Body of pancreas (tissue), 4 donors: Measurements from ENCODE around the gene CRAT. TPM values are rescaled to one million over a fixed set of nuclear protein-coding genes. Genes with fewer than 3 reads are reported as not detected.

ENCODE experiments used
- ATAC-seq: fragments of 150-250 bp; one replicate; pipeline ENCODE4 v1.9.1; 2016
- DNase-seq, 4 donors: peaks; one replicate each; pipeline ENCODE4 v3.0.0-alpha.2; 2019
- H3K27ac ChIP-seq, 4 donors: fragments of 200-600 bp; sonication (generic); 1 replicate in 3 of 4; 2 replicates in 1 of 4; pipeline versions ENCODE4 v1.5.1 to v1.6.1; 2016 to 2019; ENCODE audit warnings: mild to moderate bottlenecking in 1 of 4, mixed read lengths in 1 of 4, moderate library complexity in 1 of 4
- H3K27me3 ChIP-seq, 2 donors: fragments of 200-600 bp; sonication (generic); one replicate each; pipeline ENCODE4 v1.6.0; 2016; ENCODE audit warnings: mild to moderate bottlenecking in 1 of 2
- H3K36me3 ChIP-seq, 2 donors: fragments of 200-600 bp; sonication (generic); replicated peaks in 1 of 2; 2 replicates each; pipeline ENCODE4 v1.5.1; 2016; ENCODE audit warnings: low read depth in 2 of 2; ENCODE audit not compliant: insufficient read depth in 1 of 2
- H3K4me1 ChIP-seq: fragments of 200-600 bp; sonication (generic); one replicate; pipeline ENCODE4 v1.6.0; 2016
- H3K4me3 ChIP-seq, 2 donors: fragments of 200-600 bp; sonication (generic); 1 replicate in 1 of 2; 2 replicates in 1 of 2; pipeline ENCODE4 v1.5.1; 2016 to 2019
- H3K9me3 ChIP-seq, 3 donors: fragments of 200-600 bp; sonication (generic); 1 replicate in 2 of 3; 2 replicates in 1 of 3; pipeline ENCODE4 v1.5.1; 2016
- CTCF ChIP-seq, 7 experiments: fragments of 450-650 bp in 4 of 7; fragments of 200-600 bp in 3 of 7; sonication (generic) in 3 of 7; IDR thresholded peaks; one replicate each; pipeline ENCODE4 v1.5.1; 2016 to 2019; ENCODE audit warnings: antibody characterized with exemption in 7 of 7
- POLR2A ChIP-seq, 3 donors: fragments of 450-650 bp; IDR thresholded peaks; one replicate each; pipeline ENCODE4 v1.6.1; 2016; ENCODE audit warnings: antibody characterized with exemption in 3 of 3, mild to moderate bottlenecking in 2 of 3
- WGBS, 2 donors: methylation state at CpG; one replicate each; pipeline ENCODE4 v1.1.5; 2017; 5-methylcytosine and 5-hydroxymethylcytosine counted together
- intact Hi-C: fragments of 100-400 bp; cut with DNase I; formaldehyde crosslinking; loops from one replicate; pipeline ENCODE4 v1.15.1; 2023
- total RNA-seq, 2 donors: library from RNA; depleted of rRNA; stranded (reverse); fragments of >200 nt; gene quantifications; one replicate each; pipeline ENCODE4 v1.1.0, GENCODE V29; 2016

CRAT gene
- total RNA-seq, 2 donors from 2014 or later = 84.8 to 112 TPM

- ATAC-seq (no peak), DNase-seq (no peak)
- Histone ChIP-seq H3K4me1 (peaks cover 33% of the 10 kb centered on the region), H3K4me3 (no peak overlapping the region), H3K27ac (peak overlapping the region; percentile 55 to 77 (median 66)), H3K9me3 (no peaks in the 10 kb centered on the region), H3K36me3 (peaks cover 0 to 2% of the 10 kb centered on the region in 2 donors), H3K27me3 (no peaks in the 10 kb centered on the region)
- intact Hi-C loops = no loop called here
- WGBS, 2 donors = 95% methylated on average over 12 of the region's 12 CpGs; no CpG with 5 or more reads in 1 of the 2 donors
- TF ChIP-seq POLR2A (IDR thresholded peaks at IDR 0.05) = no peak
- no peak for TF ChIP-seq CTCF (IDR thresholded peaks at IDR 0.05)
Observed at GRCh38 chr9:129095908-129096307, 14.7 kb downstream of the CRAT start.

GRCh38 chr9:129095170-129095667 is 15.4 kb downstream of the CRAT start:
- DNase-seq (no peak), ATAC-seq (no peak)
- TF ChIP-seq POLR2A (IDR thresholded peaks at IDR 0.05) (no peak), CTCF (IDR thresholded peaks at IDR 0.05) (no peak)
- Histone ChIP-seq H3K9me3 (no peaks in the 10 kb centered on the region), H3K27ac (peak overlapping the region; percentile 55 to 77 (median 66)), H3K4me1 (peaks cover 36% of the 10 kb centered on the region), H3K4me3 (no peak overlapping the region), H3K27me3 (no peaks in the 10 kb centered on the region), H3K36me3 (peaks cover 0 to 2% of the 10 kb centered on the region in 2 donors)
- WGBS, 2 donors = 82 to 89% methylated on average over 9 to 21 of the region's 21 CpGs
- intact Hi-C loops = no loop called here

DNA sequence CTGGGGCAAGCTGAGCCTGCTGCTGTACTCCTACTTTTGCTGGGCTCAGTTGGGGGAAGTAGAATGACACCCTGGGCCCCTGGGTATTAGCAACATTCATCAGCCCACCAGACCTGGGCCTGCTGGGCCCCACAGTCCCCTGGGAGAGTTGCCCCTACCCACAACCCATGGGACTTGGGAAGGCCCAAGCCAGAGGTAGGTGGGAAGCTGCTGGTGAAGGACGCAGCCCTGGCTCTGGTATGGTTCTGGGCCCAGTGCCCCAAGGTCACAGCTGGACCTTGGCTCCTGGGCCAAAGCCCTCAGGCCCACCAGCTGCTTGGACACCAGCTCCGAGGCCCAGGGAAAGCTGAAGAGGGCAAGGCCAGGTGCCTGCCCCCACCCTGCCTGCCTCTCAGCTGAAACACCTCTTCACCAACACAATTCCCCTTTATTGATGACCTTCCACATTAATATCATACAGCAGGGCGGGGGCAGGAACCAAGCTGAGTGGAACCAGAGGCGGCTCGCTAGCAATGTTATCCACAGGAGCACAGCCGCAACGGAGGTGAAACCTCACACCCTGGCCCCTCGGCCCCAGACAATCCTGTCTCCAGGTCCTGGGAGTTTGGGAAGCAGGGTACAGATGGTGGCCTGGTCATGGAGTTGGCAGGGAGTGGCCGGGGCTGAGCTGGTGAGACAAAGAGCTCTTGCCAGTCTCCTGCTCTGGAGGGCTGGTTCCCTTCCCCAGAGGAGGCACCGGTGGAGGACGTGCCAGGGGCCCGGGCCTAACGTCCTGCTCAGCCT is 16.0 kb downstream of the CRAT start:
- peak overlapping the region; percentile 55 to 77 (median 66) for H3K27ac ChIP-seq
- intact Hi-C loops = no loop called here
- 37 to 43% methylated on average over 12 to 13 of the region's 13 CpGs for WGBS, 2 donors
- H3K4me1 ChIP-seq = peaks cover 37% of the 10 kb centered on the region
- H3K27me3 ChIP-seq = no peaks in the 10 kb centered on the region
- peaks cover 0 to 2% of the 10 kb centered on the region in 2 donors for H3K36me3 ChIP-seq
- DNase-seq = peak; percentile 68 to 83 (median 79)
- TF ChIP-seq POLR2A (IDR thresholded peaks at IDR 0.05) = no peak
- no peak overlapping the region for H3K4me3 ChIP-seq
- ATAC-seq = peak; percentile 76
- no peaks in the 10 kb centered on the region for H3K9me3 ChIP-seq

DNA sequence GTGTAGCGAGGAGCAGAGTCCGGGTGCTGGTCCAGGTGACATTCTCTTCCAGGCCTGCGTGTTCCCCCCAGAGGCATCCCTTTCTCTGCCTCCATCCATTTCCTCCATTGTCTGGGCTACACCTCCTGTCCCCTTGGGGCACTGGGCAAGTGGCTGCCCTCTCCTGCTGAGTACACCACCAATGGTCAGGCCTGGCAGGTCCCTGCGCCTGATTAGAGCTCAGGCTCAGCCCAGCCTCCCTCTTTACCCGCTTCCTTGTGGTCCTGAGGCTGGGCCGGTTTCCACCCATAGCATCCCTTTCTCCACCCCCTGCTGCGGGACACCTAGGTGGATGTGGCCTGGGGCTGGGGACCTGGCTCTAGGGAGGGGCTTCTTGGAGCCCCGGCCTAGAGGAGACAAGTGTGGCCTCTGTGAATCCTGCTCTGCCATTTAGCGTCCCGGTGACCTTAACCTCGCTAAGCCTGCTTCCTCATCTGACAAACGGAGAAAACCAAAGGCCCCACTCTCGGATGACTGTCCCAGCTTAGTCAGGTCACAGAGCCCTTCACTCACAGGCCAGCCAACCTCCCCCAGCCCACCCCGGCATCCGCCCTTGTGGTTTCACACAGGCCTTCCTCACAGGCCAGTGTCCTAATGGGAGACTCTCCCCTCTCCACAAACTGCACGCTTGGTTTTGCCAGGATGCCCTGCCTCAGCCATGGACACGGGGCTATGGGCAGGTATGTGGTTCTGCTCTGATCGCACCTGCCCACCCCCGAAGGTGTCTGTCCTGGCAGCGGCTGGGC is 16.8 kb downstream of the CRAT start:
- ATAC-seq = no peak
- H3K9me3 ChIP-seq = no peaks in the 10 kb centered on the region
- intact Hi-C loops = no loop called here
- H3K4me3 ChIP-seq = no peak overlapping the region
- peak overlapping the region; percentile 55 to 77 (median 66) for H3K27ac ChIP-seq
- H3K4me1 ChIP-seq = peaks cover 37% of the 10 kb centered on the region
- no peaks in the 10 kb centered on the region for H3K27me3 ChIP-seq
- no peak for TF ChIP-seq POLR2A (IDR thresholded peaks at IDR 0.05)
- TF ChIP-seq CTCF (IDR thresholded peaks at IDR 0.05) = no peak
- H3K36me3 ChIP-seq = peaks cover 0 to 2% of the 10 kb centered on the region in 2 donors
- WGBS, 2 donors = 72 to 86% methylated on average over 17 to 19 of the region's 20 CpGs
- no peak for DNase-seq

- TF ChIP-seq POLR2A (IDR thresholded peaks at IDR 0.05) (no peak), CTCF (IDR thresholded peaks at IDR 0.05) (no peak)
- WGBS, 2 donors = 92 to 94% methylated on average over 11 to 15 of the region's 15 CpGs
- H3K27ac ChIP-seq = no peak overlapping the region
- H3K4me3 ChIP-seq = no peak overlapping the region
- H3K9me3 ChIP-seq = no peaks in the 10 kb centered on the region
- DNase-seq = no peak
- H3K4me1 ChIP-seq = peaks cover 17% of the 10 kb centered on the region
- intact Hi-C loops = no loop called here
- H3K36me3 ChIP-seq = peaks cover 0 to 8% of the 10 kb centered on the region in 2 donors
- no peaks in the 10 kb centered on the region for H3K27me3 ChIP-seq
- ATAC-seq = no peak
Observed at GRCh38 chr9:129089246-129089645, 21.3 kb downstream of the CRAT start.
